Measurements from ENCODE around the gene FIZ1.

Gene FIZ1, protein sequence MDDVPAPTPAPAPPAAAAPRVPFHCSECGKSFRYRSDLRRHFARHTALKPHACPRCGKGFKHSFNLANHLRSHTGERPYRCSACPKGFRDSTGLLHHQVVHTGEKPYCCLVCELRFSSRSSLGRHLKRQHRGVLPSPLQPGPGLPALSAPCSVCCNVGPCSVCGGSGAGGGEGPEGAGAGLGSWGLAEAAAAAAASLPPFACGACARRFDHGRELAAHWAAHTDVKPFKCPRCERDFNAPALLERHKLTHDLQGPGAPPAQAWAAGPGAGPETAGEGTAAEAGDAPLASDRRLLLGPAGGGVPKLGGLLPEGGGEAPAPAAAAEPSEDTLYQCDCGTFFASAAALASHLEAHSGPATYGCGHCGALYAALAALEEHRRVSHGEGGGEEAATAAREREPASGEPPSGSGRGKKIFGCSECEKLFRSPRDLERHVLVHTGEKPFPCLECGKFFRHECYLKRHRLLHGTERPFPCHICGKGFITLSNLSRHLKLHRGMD

DNA sequence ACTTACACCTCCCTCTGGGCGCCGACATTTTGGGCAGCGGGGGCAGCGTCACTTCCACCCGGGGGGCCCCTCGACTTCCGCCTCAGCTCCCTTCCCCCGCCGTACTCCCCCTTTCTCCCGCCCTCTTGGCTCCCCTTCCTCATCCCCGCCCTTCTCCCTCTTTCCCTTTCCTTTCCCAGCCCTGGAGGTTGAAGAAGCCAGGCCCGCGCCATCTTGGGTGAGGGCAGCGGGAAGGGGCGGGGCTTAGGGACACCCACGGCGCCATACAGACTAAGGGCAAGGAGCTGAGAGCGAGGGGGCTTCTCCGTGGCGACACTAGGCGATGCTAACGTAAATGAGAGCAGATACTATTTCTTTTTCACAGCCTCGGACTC is at the start of gene FIZ1:
TSS of gene FIZ1 (minus strand) at position 50 of the 374 bp plus-strand sequence. CDS start 1,652 bp downstream, outside the sequence.
- DNase-seq (ENCODE audit: low read depth in 2 of 2): peak; percentile 92 to 93

DNA sequence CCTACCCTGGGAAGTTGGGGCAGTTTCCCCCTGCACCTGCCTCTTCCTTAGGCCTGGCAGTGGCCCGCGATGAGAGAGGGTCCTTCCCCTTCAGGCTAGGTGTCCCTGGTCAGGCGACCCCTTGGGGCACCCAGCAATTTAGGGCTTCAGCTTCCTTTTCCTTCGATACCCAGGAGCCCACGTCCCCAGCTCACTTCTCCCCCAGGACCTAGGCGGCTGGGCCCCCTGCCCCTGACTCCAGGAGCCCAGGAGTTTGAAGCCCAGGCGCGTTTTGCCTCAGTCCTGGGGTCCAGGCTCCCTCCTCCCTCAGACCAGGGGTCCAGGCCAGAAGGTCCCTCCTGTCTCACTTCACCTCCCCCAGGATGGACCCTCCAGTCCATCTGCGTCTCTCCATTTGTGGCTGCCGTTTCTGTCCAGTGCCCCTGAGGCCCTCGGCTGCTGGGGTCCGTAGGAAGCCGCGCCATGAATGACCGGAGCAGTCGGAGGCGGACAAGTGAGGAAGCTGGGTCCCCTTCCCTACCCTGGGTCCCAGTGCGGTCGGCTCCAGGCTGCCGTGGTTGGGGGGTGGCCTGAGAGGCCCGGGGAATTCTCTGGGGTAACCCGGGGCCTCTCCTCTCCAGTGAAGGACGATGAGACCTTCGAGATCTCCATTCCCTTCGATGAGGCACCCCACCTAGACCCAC is 49.4 kb upstream of the FIZ1 start:
- DNase-seq (ENCODE audit: low read depth in 2 of 2): no peak

DNA sequence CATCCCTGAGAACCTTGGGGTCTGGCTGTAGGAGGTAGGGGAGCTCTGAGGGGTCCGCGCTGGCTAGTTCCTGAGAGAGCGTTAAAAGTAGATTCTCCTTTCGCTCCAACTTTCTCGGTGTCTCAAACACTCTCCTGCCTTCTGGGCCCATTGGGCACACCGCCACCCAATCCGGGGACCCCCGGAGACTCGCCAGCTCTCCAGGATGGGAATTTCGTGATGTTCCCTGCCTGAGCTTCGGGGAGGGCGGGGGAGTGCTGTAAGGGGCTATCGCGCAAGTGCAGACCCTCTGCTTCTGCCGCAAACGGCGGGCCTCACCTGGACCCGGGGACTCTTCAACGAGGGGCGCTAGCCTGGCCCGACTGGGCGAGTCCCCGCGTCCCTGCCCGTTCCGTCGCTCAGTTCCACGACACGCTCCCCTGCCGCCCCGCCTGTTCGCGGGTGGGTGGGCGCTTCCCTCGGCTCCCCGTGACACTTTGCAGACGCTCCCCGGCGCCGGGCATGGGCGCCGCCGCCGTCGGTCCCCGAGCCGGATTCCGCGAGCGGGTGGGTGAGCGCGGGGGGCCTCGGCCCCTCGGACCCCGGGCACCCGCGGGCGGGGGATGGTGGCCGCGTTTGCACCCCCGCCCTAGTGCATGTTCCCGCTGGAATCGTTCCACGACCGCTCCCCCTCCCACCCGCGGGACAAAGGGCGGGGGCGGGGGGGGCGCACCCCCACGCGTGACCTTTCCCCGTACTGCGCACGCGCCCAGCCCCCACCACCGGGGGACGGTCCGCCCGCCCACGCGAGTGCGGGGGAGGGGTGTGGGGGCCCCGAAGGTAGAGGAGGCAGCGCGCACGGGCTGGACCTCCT is 48.6 kb upstream of the FIZ1 start, which contains the start of gene CCDC106:
TSS of gene CCDC106 (plus strand) at position 481 of the 853 bp plus-strand sequence. CDS start 835 bp downstream, outside the sequence.
- DNase-seq (ENCODE audit: low read depth in 2 of 2): no peak

DNA sequence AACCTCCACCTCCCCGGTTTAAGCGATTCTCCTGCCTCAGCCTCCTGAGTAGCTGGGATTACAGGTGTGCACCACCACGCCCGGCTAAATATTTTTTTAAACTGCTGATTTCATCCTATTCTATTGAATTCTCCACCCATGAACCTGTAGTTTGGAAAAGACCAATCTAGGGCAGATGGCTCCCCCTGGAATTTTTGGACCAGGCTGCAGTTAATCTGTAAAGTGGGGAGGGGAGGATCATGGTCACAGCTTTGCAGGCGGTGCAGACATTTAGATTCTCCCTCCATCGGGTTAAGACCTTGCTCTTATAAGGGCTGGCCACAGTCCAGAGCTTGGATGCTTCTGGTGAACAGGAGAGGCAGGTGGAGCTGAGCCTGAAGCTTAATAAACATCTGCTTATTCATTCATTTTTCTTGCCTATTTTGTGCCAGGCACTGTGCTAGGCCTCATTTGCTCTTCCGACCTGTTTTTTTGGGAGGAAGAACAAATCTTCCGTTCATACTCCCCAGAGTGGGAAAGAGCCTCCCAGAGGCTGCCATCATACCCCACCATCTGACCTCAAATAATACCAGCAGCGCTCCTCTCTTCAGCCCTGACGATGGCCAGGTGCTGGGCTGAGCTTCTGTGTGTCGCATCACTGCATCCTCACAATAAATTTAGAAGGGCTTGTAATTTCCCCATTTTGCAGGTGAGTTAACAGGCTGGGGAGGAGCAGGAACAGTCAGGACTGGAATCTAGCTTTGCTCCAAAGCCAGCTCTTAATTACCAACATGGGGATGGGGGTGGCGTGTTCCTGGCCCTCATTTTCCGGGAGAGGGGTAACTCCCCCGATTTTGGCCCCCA is 47.8 kb upstream of the FIZ1 start:
- no peak for DNase-seq (ENCODE audit: low read depth in 2 of 2)

DNA sequence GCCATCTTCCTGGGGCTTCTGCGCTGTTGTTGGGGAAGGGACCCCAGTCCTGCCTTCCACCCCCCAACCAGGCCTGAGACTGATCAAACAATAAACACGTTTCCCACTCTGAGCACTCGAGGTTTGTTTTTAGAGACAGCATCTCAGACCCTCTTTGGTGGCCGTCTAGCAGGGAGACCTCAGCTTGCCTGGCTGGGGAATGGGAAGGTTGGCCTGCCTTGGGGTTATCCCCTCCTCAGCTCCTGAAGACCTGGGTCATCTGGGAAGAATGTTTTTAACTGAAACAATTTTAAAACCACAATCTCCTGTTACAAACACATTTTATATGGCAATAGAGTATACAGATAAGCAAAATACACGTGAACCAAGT is 46.2 kb upstream of the FIZ1 start:
- no peak for DNase-seq (ENCODE audit: low read depth in 2 of 2)

DNA sequence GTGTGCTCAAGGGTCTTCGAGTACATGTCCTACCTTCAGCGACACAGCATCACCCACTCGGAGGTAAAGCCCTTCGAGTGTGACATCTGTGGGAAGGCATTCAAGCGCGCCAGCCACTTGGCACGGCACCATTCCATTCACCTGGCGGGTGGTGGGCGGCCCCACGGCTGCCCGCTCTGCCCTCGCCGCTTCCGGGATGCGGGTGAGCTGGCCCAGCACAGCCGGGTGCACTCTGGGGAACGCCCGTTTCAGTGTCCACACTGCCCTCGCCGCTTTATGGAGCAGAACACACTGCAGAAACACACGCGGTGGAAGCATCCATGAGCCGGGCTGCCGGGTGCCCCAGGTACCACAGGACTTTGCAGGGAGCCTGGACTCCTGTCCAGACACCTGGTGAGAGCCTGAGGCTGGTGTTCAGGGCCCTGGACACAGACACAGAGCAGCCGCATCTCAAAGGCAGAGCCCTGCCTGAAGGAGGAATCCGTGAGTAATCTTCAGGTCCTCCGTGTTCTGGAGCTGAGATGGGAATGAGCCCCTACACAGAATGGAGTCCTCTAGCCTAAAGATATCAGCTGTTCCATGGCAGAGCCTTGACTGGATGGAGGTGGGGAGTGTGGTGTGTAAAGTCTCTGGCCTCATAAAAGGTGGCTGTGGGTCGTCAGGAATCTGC is 45.7 kb upstream of the FIZ1 start:
- DNase-seq (ENCODE audit: low read depth in 2 of 2): no peak

DNA sequence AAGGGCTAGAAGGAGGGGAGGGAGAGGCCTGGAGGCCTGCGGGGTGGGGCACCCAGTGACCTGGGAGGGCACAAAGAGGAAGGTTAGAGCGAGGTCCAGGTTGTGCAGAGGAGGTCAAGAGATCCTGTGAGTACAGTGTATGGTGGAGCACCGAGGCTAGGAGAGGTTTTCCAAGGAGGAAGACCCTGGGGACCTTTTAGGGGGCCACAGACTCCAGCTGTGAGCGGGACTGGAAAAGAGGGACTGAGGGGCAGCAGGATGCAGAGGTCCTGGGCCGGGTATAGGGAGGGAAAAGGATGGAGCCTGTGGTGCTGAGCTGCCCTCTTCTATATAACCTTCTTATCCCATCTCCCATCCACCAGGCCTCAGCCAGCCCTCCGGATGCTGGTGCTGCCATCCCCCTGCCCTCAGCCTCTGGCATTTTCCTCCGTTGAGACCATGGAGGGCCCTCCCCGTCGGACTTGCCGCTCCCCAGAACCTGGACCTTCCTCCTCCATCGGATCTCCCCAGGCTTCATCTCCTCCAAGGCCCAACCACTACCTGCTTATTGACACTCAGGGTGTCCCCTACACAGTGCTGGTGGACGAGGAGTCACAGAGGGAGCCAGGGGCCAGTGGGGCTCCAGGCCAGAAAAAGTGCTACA is 45.0 kb upstream of the FIZ1 start:
- no peak for DNase-seq (ENCODE audit: low read depth in 2 of 2)

DNA sequence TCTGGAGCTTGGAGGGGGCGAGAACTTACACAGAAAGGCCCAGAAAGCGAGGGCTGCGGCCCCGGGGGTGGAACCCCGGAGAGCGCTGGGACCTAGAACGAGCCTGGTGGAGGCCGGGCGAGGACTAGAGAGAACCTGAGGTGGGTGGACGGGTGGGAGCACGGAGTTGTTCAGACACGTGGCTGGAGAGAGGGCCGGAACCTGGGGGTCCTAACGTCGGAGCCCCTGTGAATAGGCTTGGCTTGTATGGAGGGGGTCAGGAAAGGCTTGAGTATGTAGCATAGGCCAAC is 44.5 kb upstream of the FIZ1 start:
- no peak for DNase-seq (ENCODE audit: low read depth in 2 of 2)

DNA sequence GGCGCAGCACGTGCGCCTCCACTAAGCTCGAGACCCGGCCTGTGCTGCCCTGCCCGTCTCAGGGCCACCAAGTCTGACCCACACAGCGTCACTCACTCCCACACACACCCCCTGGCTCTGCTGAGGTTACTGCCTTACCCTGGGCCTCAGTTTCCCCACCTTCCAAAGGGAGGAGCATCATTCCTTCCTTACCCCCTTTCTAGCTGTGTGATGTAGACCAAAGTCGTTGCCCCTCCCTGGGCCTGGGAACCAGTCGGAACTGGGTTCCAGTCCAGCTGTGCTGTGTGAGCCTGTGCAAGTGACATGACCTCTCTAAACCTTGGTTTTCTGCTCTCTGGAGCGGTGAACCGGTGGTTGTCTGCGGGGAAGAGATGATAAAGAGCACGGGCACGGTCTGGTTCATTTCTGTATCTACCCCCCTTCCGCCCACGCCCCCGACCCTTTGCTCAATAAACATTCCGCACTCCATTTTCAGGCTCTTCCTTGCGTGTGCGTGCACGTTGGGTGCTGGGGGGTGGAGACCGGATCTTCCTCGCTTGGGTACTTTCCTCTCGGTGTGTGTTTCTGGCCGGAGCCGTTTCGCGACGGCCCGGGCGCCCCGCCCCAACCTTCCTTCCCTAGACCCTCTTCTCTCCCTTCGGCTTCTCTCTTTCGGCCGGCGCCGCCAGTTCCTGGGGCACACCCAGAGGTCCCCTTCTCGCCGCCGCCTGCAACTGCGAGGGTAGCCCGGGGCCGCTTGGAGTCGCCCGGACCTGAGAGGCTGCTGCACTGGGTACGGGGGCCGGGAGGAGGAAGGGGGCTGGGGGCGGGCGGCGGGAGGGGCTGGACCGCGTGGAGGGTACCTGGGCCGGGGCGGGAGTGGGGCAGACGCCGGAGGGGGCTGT is 43.9 kb upstream of the FIZ1 start, which contains the start of gene ZNF581:
TSS of gene ZNF581 (plus strand) at position 647 of the 884 bp plus-strand sequence. CDS start 923 bp downstream, outside the sequence.
- DNase-seq (ENCODE audit: low read depth in 2 of 2): peak; percentile 60 to 69

DNA sequence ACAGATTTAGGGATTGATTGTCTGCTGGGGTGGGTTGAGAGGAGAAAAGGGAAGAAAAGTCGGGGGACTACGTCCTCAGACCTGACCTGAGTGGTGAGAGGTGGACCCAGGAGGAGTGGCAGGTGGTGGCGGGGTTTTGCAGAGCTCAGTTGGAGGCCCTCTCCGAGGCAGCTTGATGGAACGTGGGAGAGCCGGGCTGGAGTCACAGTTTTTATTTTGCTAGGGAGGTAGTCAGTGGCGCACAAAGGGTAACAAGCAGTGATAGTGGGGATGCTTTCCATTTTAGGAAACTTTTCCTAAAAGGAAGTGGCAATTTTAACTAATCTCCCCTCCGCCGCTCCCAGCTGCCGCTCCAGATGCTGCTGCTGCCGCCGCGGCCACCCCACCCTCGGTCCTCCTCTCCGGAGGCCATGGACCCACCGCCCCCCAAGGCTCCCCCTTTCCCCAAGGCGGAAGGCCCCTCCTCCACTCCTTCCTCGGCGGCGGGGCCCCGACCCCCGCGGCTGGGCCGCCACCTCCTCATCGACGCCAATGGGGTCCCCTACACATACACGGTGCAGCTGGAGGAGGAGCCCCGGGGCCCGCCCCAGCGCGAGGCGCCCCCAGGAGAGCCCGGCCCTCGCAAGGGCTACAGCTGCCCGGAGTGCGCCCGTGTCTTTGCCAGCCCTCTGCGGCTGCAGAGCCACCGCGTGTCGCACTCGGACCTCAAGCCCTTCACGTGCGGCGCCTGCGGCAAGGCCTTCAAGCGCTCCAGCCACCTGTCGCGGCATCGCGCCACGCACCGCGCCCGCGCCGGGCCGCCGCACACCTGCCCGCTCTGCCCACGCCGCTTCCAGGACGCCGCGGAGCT is 43.1 kb upstream of the FIZ1 start:
- DNase-seq (ENCODE audit: low read depth in 2 of 2): no peak

DNA sequence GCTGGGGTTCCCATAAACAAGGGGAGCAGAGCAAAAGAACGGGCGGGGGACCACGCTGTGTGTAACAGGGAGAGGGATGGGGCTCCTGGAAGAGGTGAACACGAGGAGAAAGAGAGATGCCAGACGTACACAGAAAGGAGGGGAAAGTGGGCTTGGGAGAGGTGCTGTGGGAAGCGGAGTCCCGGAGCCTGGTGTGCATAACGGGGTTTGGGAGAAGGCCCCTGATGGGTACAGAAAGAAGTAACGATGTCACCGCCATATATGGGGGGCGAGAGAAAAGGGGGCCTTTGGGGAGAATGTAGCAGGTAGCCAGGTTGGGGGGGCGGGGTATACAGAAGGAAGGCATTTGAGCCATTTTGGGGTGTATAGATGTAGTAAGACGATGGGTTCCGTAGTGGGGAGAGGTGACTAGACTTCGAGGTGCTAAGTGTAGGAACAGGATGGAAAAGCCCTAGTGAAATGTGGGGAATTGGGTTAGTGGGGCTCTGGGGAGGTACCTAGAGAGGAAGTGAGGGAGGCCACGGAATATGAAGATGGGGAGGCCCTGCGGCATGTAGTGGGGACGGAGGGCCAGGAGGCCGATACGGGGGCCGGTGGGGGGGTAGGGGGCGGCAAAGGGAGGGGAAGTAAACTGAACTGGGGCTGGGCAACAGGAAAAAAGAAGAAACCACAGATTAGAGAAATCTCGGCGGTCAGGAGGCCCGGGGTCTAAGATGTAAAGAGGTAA is 42.3 kb upstream of the FIZ1 start:
- DNase-seq (ENCODE audit: low read depth in 2 of 2): no peak

DNA sequence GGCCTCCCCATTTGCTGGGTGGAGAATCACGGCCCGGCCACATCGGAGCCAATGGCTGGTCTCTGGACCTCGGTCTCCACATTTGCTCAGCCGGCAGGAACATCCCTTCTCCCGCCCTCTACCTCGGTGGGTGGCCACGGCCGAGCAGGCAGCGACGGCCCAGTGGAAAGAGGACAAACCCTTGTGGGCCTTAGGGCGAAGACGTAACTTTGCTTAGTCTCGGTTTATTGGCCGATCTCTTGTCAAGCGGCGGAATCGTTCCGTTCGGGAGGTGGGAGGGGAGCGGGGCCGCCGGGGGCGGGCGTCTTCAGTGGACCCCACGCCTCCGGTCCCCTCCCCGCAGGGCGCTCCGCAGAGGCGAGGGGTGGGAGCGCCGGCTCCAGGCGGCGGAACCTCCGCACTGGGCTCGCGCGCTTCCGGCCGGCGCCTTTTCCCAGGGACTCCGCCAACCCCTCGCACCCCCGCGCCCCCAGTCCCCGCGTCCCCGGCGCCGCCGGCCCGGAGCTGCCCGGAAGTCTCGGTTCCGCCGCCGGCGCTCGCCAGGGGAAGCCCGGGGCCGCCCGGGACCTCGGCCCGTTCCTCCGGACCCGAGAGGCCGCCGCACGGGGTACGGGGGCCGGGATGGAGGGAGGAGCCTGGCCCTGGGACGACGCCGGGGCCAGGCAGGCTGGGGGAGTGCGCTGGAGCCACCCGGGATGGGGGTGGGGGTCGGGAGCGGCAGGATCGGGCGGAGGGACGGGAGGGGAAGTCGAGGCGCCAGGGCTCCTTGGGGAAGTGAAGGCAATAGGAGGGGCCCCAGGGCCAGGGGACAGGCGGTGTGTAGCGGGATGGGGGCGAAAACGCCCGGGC is 41.5 kb upstream of the FIZ1 start, which contains the start of gene ZNF580:
TSS of gene ZNF580 (plus strand) at position 426 of the 849 bp plus-strand sequence. CDS start 1,507 bp downstream, outside the sequence.
- DNase-seq (ENCODE audit: low read depth in 2 of 2): no peak

DNA sequence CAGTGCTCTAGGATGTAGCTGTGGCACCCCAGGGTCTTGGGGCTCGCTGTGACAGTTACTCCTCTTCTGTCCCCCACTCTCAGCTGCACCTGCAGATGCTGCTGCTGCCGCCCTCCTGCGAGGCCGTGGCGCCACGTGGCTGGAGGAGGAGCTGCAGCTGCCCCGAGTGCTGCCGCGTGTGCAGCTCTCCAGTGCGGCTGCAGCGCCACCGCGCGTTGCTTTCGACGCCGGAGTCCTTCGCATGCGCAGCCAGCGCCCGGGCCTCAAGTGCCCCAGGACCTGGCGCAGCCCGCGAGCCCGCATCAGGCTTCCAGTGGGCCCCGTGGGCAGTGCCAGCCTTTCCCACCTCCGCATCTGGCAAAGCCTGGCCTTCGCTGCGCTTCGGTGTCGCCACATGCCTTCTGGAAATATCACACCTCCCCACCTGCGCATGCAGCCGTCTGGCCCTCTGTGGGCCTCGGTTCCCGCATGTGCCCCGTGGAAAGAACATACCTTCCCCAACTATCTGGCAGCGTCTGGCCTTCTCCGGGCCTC is 40.8 kb upstream of the FIZ1 start:
- peak in 1 of 2 donors; percentile 44 for DNase-seq (ENCODE audit: low read depth in 2 of 2)

DNA sequence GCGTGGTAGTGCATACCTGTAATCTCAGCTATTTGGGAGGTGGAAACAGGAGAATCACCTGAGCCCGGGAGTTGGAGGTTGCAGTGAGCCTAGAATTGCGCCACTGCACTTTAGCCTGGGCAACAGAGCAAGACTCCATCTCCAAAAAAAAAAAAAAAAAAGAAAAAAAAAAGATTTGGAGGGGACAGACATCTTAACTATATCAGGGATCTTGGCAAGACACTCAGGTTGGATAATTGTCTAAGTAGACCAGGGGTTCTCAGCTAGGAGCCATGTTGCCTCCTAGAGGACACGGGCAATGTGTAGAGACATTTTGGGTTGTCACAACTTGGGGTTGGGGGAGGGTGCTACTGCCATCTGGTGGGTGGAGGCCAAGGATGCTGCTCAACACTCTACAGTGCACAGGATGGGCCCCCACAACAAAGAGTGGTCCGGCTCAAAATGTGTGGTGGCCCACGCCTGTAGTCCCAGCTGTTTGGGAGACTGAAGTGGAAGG is 39.6 kb upstream of the FIZ1 start:
- no peak for DNase-seq (ENCODE audit: low read depth in 2 of 2)

DNA sequence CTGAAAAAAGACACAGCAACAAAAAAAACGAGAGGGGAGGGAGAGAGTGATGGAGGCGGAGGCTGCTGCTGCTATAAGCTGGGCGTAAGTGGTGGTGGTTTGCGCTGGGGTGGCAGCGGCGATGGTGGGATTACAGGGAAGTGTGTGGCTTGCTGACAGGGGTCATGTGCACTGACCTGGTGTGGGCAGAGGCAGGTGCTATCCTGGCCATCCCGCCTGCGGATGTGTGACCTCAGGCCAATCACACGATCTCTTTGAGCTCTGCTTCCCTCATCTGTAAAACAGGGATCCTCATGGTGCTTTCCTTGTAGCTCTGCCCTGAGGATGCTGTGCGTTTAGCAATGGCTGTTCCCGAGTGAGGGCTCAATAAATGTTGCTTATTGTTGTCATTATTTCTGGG is 38.2 kb upstream of the FIZ1 start:
- DNase-seq (ENCODE audit: low read depth in 2 of 2): no peak

DNA sequence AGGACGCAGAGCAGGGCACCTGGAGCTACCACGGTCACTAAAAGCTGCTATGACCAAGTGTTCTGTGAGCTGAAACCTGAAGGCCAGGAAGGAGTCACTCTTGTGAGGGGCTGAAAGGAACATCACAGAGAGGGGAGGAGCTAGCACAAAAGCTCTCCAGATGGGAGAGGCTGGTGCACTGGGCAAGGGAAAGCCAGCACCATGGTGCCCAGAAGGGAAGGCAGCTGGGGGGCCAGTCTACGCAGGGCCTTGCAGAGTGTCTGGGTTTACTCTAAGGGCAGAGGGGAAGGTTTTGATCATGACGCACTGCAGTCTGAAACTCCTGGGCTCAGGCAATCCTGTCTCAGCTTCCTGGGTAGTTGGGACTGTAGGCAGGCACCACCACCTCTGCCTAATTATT is 37.4 kb upstream of the FIZ1 start:
- DNase-seq (ENCODE audit: low read depth in 2 of 2): no peak

All from activated CD8-positive, alpha-beta memory T cell treated with anti-CD3 and anti-CD28 coated beads for 4 hours (primary cell).